Loucy (cell line): Measurements from ENCODE around the gene TRIM2.

Experiments used
- H2AFZ ChIP-seq: fragments of 200-600 bp; sonication (generic); 2 replicates; pipeline ENCODE4 v1.6.0; 2016; ENCODE audit warnings: antibody characterized with exemption, mild to moderate bottlenecking, low read length, moderate library complexity
- H3F3A ChIP-seq: fragments of 200-600 bp; 2 replicates; pipeline ENCODE4 v1.6.0; 2016; ENCODE audit warnings: antibody characterized with exemption, low read depth, mild to moderate bottlenecking
- H3K27me3 ChIP-seq: fragments of 200-600 bp; sonication (generic); 2 replicates; pipeline ENCODE4 v1.6.1; 2014; ENCODE audit warnings: low read length, mild to moderate bottlenecking; ENCODE audit not compliant: insufficient read depth, poor library complexity, severe bottlenecking
- H3K36me3 ChIP-seq: fragments of 200-600 bp; sonication (generic); 2 replicates; pipeline ENCODE4 v1.6.1; 2016; ENCODE audit warnings: low read length; ENCODE audit not compliant: insufficient read depth
- H3K4me1 ChIP-seq: fragments of 200-600 bp; sonication (generic); 2 replicates; pipeline ENCODE4 v1.5.1; 2014; ENCODE audit warnings: low read length, mild to moderate bottlenecking; ENCODE audit not compliant: insufficient read depth, poor library complexity, severe bottlenecking
- H3K4me2 ChIP-seq: fragments of 200-600 bp; sonication (generic); 2 replicates; pipeline ENCODE4 v1.6.0; 2014; ENCODE audit warnings: antibody characterized with exemption, low read length, low read depth, mild to moderate bottlenecking; ENCODE audit not compliant: poor library complexity, severe bottlenecking
- H3K4me3 ChIP-seq: fragments of 200-600 bp; sonication (generic); 2 replicates; pipeline ENCODE4 v1.5.1; 2014; ENCODE audit warnings: low read length, mild to moderate bottlenecking, mixed read lengths; ENCODE audit not compliant: poor library complexity, severe bottlenecking
- H3K79me2 ChIP-seq: fragments of 200-600 bp; sonication (generic); 2 replicates; pipeline ENCODE4 v1.6.1; 2014; ENCODE audit warnings: low read length; ENCODE audit not compliant: insufficient read depth
- H3K9ac ChIP-seq: fragments of 200-600 bp; sonication (generic); 2 replicates; pipeline ENCODE4 v1.6.0; 2014; ENCODE audit warnings: mild to moderate bottlenecking, low read depth, low read length, moderate library complexity; ENCODE audit not compliant: poor library complexity, severe bottlenecking
- H3K9me2 ChIP-seq: fragments of 200-600 bp; sonication (generic); replicated peaks from 2 replicates; pipeline ENCODE4 v1.6.1; 2016; ENCODE audit warnings: low read depth, low read length, mixed read lengths
- H3K9me3 ChIP-seq: fragments of 200-600 bp; sonication (generic); 2 replicates; pipeline ENCODE4 v1.6.1; 2014; ENCODE audit warnings: mild to moderate bottlenecking, antibody characterized with exemption, low read length, low read depth; ENCODE audit not compliant: insufficient read depth
- H4K20me1 ChIP-seq: fragments of 200-600 bp; sonication (generic); 2 replicates; pipeline ENCODE4 v1.6.0; 2014; ENCODE audit warnings: antibody characterized with exemption, low read length, mild to moderate bottlenecking; ENCODE audit not compliant: insufficient read depth, poor library complexity, severe bottlenecking
- EZH2phosphoT487 ChIP-seq: fragments of 200-600 bp; IDR thresholded peaks from 2 replicates; pipeline ENCODE4 v1.6.1; 2018; ENCODE audit warnings: antibody characterized with exemption, mild to moderate bottlenecking, moderate library complexity, borderline replicate concordance
- TF ChIP-seq, protein P1 (sequence below): fragments of 200-600 bp; sonication (generic); conservative IDR thresholded peaks from 2 replicates; pipeline ENCODE4 v1.5.1; 2014; ENCODE audit warnings: mild to moderate bottlenecking, antibody characterized with exemption, low read length

TRIM2 gene

GRCh38 chr4:153345012-153345981 is 141.1 kb downstream of the TRIM2 start:
- H3K27me3 ChIP-seq = peaks cover 4% of the 10 kb centered on the region
- no peaks in the 10 kb centered on the region for H4K20me1 ChIP-seq
- H3K4me3 ChIP-seq = peak overlapping the region; percentile 82
- no peaks in the 10 kb centered on the region for H3K36me3 ChIP-seq
- H3K79me2 ChIP-seq = peaks cover 57% of the 10 kb centered on the region
- H3K4me1 ChIP-seq = peaks cover 84% of the 10 kb centered on the region
- peak overlapping the region; percentile 9; the same call in 1 of the 2 replicates for H2AFZ ChIP-seq
- peak overlapping the region; percentile 93 for H3K4me2 ChIP-seq
- H3F3A ChIP-seq = peaks cover 16% of the 10 kb centered on the region
- H3K9ac ChIP-seq = peak overlapping the region; percentile 100
- H3K9me3 ChIP-seq = no peaks in the 10 kb centered on the region
- TF ChIP-seq EZH2phosphoT487 = no peak
- TF ChIP-seq, protein P1, sequence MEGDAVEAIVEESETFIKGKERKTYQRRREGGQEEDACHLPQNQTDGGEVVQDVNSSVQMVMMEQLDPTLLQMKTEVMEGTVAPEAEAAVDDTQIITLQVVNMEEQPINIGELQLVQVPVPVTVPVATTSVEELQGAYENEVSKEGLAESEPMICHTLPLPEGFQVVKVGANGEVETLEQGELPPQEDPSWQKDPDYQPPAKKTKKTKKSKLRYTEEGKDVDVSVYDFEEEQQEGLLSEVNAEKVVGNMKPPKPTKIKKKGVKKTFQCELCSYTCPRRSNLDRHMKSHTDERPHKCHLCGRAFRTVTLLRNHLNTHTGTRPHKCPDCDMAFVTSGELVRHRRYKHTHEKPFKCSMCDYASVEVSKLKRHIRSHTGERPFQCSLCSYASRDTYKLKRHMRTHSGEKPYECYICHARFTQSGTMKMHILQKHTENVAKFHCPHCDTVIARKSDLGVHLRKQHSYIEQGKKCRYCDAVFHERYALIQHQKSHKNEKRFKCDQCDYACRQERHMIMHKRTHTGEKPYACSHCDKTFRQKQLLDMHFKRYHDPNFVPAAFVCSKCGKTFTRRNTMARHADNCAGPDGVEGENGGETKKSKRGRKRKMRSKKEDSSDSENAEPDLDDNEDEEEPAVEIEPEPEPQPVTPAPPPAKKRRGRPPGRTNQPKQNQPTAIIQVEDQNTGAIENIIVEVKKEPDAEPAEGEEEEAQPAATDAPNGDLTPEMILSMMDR = no peak
- no peaks in the 10 kb centered on the region for H3K9me2 ChIP-seq

GRCh38 chr4:153346031-153346430 is 141.8 kb downstream of the TRIM2 start:
- Histone ChIP-seq H3K9me3 (no peaks in the 10 kb centered on the region), H3K27me3 (peaks cover 4% of the 10 kb centered on the region), H3K36me3 (no peaks in the 10 kb centered on the region), H3F3A (peaks cover 16% of the 10 kb centered on the region), H3K4me1 (peaks cover 84% of the 10 kb centered on the region), H2AFZ (no peak overlapping the region), H3K4me3 (peak overlapping the region; percentile 82), H3K4me2 (peak overlapping the region; percentile 93), H3K9me2 (no peaks in the 10 kb centered on the region), H3K79me2 (peaks cover 61% of the 10 kb centered on the region), H4K20me1 (no peaks in the 10 kb centered on the region), H3K9ac (peak overlapping the region; percentile 100)
- TF ChIP-seq EZH2phosphoT487 = no peak
- TF ChIP-seq, protein P1 = no peak

DNA sequence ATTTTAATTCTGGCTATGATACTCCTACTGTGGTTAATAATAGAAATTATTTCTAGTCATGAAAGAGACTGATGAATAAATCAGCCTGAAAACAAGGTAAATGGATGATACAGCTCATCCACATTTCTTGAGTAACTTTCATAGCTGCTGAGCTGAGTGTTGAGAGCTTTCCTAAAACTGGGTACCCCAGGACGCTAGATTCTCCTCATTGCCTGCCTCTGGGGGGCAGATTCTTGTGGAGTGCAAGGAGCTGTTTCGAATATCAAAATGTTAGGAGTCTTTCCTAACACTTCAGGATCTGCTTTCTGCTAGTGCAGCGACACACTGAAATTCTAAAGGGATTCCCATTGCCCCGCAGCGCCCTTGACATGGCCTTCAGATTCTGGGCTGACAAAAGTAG is 142.3 kb downstream of the TRIM2 start:
- Histone ChIP-seq H3K79me2 (peaks cover 66% of the 10 kb centered on the region), H3K9ac (peak overlapping the region; percentile 100), H2AFZ (no peak overlapping the region), H3K9me2 (no peaks in the 10 kb centered on the region), H3K4me1 (peaks cover 84% of the 10 kb centered on the region), H3K4me3 (peak overlapping the region; percentile 82), H3K4me2 (peak overlapping the region; percentile 93), H3F3A (peaks cover 16% of the 10 kb centered on the region), H3K36me3 (no peaks in the 10 kb centered on the region), H3K9me3 (no peaks in the 10 kb centered on the region), H4K20me1 (no peaks in the 10 kb centered on the region), H3K27me3 (peaks cover 4% of the 10 kb centered on the region)
- TF ChIP-seq, protein P1 = peak; percentile 41
- TF ChIP-seq EZH2phosphoT487 = no peak
